GM19463 (cell line): ENCODE measurements around the gene ARHGAP24.

Source experiments
- ATAC-seq: cut with Tn5 transposase; IDR thresholded peaks from one replicate; pipeline ENCODE4 v1.9.1; 2021; ENCODE audit warnings: mild to moderate bottlenecking, moderate library complexity; ENCODE audit not compliant: unreplicated experiment

The ARHGAP24 gene

DNA sequence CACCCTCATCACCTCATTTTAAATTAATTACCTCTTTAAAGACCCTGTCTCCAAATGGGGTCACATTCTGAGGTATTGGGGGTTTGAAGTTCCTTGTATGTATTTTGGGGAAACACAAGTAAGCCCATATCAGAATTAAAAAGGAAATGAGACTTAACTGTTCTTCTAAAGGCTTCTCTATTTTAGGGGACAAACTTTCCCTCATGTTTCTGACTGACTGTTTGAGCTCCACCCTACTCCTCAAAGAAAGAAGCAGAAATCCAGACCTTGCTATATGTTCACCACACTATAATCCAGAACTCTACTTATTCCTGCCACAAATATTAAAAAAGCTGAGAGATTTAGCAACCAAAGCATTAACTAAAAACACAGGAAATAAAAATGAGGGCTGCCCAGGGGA lies 258.8 kb downstream of the ARHGAP24 start:
- ATAC-seq, result no peak

DNA sequence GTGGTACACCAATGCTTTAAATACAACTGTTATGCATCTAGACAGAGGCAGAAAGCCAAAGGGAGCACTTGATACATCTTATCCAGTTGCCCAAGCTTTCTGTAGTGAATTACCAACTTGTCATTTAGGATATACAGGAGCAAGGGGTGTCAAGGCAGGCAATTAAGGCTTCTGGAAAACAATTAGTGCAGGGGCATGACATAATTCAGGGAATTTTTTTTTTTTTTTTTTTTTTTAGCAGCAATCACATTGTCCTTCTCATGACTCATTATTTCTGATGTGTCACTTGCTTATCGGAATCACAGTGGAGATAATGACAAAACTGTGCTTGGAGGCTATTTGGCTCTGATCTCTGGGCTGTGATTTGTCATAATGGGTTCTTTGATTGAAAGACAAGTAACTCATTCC lies 259.5 kb downstream of the ARHGAP24 start:
- ATAC-seq, result no peak

- ATAC-seq, result no peak
Measured at GRCh38 chr4:85736571-85736970, 261.6 kb downstream of the ARHGAP24 start.

GRCh38 chr4:85737254-85737653 lies 262.3 kb downstream of the ARHGAP24 start:
- no peak for ATAC-seq

DNA sequence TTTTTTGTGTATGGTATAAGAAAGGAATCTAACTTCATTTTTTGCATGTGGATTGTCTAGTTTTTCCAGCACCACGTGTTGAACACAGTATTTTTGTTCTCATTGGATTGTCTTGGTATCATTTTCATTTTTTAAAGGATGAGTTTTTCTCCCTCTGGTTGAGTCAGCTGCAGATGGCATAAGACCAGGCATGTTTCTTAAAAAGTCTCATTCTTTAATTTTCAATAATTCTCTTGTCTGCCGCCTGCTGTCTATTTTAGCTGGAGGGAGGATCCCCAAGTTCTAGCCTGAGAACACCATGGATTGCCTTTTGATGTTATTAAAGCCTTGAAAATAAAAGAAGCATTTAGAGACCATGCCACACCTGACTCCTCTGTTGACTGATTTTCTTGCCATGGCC lies 263.8 kb downstream of the ARHGAP24 start:
- ATAC-seq, result no peak

- ATAC-seq, result no peak
Measured at GRCh38 chr4:85740431-85740861, 265.5 kb downstream of the ARHGAP24 start.

DNA sequence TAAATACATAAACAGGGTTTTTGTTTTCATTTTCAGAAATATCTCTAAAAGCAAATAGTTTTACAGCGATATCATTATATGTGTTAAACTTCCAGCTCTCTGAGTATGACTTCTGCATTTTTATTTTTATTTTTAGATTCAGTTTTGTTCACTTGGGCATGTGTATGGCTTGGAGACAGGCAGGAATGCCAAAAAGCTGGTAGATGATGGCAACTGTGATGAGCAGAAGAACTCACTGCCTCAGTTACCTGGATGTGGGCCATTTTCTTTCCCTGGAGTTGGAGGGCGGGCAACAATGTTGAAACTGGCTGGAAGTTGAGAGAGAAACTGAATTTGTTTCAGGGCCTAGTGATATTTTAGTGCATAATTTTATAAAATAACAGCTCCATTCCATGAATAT lies 266.4 kb downstream of the ARHGAP24 start:
- ATAC-seq, result no peak

- ATAC-seq, result no peak
Measured at GRCh38 chr4:85741921-85742591, 267.1 kb downstream of the ARHGAP24 start.

- ATAC-seq, result no peak
Measured at GRCh38 chr4:85744950-85745349, 270.0 kb downstream of the ARHGAP24 start.

- ATAC-seq, result no peak
Measured at GRCh38 chr4:85745939-85746338, 271.0 kb downstream of the ARHGAP24 start.

GRCh38 chr4:85747882-85748491 lies 273.0 kb downstream of the ARHGAP24 start:
- ATAC-seq, result peak; percentile 66

GRCh38 chr4:85748654-85749053 lies 273.7 kb downstream of the ARHGAP24 start:
- ATAC-seq, result no peak

DNA sequence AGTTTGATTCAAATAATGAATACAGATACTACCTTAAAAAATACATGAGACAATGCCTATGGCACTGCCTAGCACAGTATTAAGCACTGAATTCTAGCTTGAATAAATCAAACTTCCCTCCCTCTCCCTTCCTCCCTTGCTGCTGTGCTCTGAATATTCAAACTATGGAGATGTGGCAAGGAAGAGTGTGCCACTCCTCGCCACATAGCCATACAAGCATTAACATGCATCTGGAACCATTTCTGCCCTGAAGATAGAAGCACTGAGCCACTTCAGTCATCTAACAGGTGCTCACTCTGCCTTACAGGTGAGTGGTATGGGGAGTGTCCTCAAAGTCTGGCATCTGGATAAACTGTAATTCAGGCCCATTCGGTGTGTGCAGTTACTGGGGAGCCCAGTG lies 276.9 kb downstream of the ARHGAP24 start:
- ATAC-seq, result no peak

GRCh38 chr4:85755285-85755684 lies 280.3 kb downstream of the ARHGAP24 start:
- ATAC-seq, result no peak

DNA sequence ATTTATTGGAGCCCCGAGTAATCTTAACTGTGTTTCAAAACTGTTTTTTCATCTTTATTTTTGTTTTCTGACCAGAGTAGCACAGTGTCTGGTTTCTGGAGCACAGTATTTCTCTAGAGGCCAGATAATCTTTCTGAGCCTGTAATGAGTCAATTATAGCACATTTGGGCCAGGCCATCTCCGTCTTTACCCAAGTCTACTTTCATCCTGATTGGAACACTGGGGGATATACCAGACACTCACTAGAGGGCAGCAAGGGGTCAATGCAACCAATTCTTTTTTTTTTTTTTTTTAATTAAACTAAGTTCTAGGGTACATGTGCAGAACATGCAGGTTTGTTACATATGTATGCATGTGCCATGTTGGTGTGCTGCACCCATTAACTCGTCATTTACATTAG lies 282.0 kb downstream of the ARHGAP24 start:
- no peak for ATAC-seq

DNA sequence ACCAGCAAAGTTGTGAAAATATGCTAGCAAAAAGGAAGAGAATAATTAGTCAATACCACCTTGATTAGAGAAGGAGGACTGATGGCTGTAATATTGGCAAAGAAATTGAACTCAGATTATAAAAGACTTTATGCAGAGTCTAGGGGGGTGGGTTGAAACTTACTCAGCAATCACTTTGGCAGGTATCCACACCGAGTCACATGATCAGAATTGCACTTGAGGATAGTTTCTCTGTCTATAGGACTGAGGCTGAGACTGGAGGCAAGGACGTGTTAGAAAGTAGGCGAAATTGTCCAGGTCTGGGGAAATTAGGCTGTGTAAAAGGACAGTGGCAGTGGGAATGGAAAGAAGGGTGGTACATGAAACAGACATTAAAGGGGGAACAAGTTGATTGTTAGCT lies 284.4 kb downstream of the ARHGAP24 start:
- no peak for ATAC-seq

- no peak for ATAC-seq
Measured at GRCh38 chr4:85760511-85760910, 285.6 kb downstream of the ARHGAP24 start.

GRCh38 chr4:85761803-85762528 lies 287.0 kb downstream of the ARHGAP24 start:
- ATAC-seq, result no peak

- no peak for ATAC-seq
Measured at GRCh38 chr4:85762529-85762871, 287.6 kb downstream of the ARHGAP24 start.

- no peak for ATAC-seq
Measured at GRCh38 chr4:85763202-85763601, 288.3 kb downstream of the ARHGAP24 start.

DNA sequence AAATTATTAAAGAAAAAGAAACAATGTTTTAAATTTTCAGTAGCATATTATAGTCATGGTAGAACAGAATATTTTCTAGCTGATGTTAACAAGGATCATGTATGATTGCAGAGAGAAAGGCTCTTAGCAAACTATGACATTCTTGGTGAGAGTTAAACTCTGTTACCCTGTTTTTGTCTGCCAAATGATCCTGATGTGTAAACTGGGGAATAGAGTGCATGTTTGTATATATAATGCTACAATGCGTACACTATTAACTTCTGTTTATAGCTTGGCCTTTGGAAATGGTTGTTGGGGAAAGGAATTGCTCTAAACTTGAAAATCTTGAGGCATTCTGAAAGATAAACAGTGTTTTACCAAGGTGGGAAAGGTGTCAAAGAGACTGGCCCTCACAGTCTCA lies 292.7 kb downstream of the ARHGAP24 start:
- no peak for ATAC-seq

GRCh38 chr4:85769009-85769408 lies 294.1 kb downstream of the ARHGAP24 start:
- ATAC-seq, result no peak
